Activated naive CD4-positive, alpha-beta T cell treated with anti-CD3 and anti-CD28 coated beads, Interleukin-2, amount 50 U/mL, for 16 hours (primary cell): ENCODE results near the gene WDR90.

Experiments used
- DNase-seq: peaks from one replicate; pipeline ENCODE4 v3.0.0-alpha.2; 2020

Gene WDR90

GRCh38 chr16:662095-662494 lies 12.9 kb downstream of the WDR90 start:
- DNase-seq: no peak

GRCh38 chr16:662597-662996 lies 13.4 kb downstream of the WDR90 start:
- no peak for DNase-seq

- no peak for DNase-seq
Observed at GRCh38 chr16:666572-666971, 17.4 kb downstream of the WDR90 start.

GRCh38 chr16:667113-667779 lies 18.1 kb downstream of the WDR90 start:
- no peak for DNase-seq

- peak; percentile 93 for DNase-seq
Observed at GRCh38 chr16:667780-668518, 18.8 kb downstream of the WDR90 start, which contains the start of gene RHOT2. Gene RHOT2 (plus strand): TSS chr16:668132. CDS start chr16:668200, 68 bp downstream.

- DNase-seq: no peak
Observed at GRCh38 chr16:668519-669171, 19.5 kb downstream of the WDR90 start.

GRCh38 chr16:669666-670065 lies 20.5 kb downstream of the WDR90 start:
- no peak for DNase-seq

GRCh38 chr16:670485-671352 lies 21.6 kb downstream of the WDR90 start:
- no peak for DNase-seq

GRCh38 chr16:671353-672131 lies 22.4 kb downstream of the WDR90 start:
- no peak for DNase-seq

GRCh38 chr16:672371-672770 lies 23.2 kb downstream of the WDR90 start:
- no peak for DNase-seq

- DNase-seq: no peak
Observed at GRCh38 chr16:672851-673250, 23.7 kb downstream of the WDR90 start.

GRCh38 chr16:673399-673991 lies 24.3 kb downstream of the WDR90 start:
- DNase-seq: no peak

GRCh38 chr16:674214-674881 lies 25.2 kb downstream of the WDR90 start:
- DNase-seq: no peak

GRCh38 chr16:674968-675883 lies 26.1 kb downstream of the WDR90 start, which contains the start of gene RHBDL1:
Gene RHBDL1 (plus strand): TSS chr16:675671. CDS start chr16:675791, 120 bp downstream.
- DNase-seq: no peak

GRCh38 chr16:675884-676564 lies 26.9 kb downstream of the WDR90 start:
- no peak for DNase-seq

- DNase-seq: no peak
Observed at GRCh38 chr16:676565-676902, 27.4 kb downstream of the WDR90 start.

- DNase-seq: no peak
Observed at GRCh38 chr16:676913-677312, 27.7 kb downstream of the WDR90 start.

GRCh38 chr16:677316-678190 lies 28.4 kb downstream of the WDR90 start:
- no peak for DNase-seq
